Common myeloid progenitor, CD34-positive (primary cell): ENCODE results near the gene FBXW12.

Source experiments
- CTCF ChIA-PET: fragments of 350-600 bp; sonication (Branson Sonifier 250); formaldehyde crosslinking; loops from one replicate; lab custom pipeline; 2021; ENCODE audit warnings: antibody characterized with exemption; lab: Charles Lee
- POLR2A ChIA-PET: fragments of 350-600 bp; sonication (Branson Sonifier 250); formaldehyde crosslinking; loops from one replicate; lab custom pipeline; 2021; ENCODE audit warnings: antibody characterized with exemption; lab: Charles Lee
- DNase-seq, 3 donors: peaks; one replicate each; pipeline versions ENCODE4 v3.0.0 to v3.0.0-alpha.2; 2013
- H3K27ac ChIP-seq, 2 experiments: 1 replicate in 1 of 2; 2 replicates in 1 of 2; pipeline ENCODE4 v1.7.0; 2013; ENCODE audit warnings: inconsistent platforms in 2 of 2, low read length in 2 of 2, mild to moderate bottlenecking in 2 of 2, low read depth in 1 of 2, moderate library complexity in 1 of 2; ENCODE audit not compliant: severe bottlenecking in 2 of 2, insufficient read depth in 1 of 2, poor library complexity in 1 of 2
- H3K27me3 ChIP-seq, 5 experiments: replicated peaks in 2 of 5; 1 replicate in 3 of 5; 2 replicates in 2 of 5; pipeline versions ENCODE4 v1.6.1 to v1.7.0; 2013; ENCODE audit warnings: low read length in 4 of 5, mild to moderate bottlenecking in 2 of 5, moderate library complexity in 2 of 5, inconsistent platforms in 1 of 5; ENCODE audit not compliant: insufficient read depth in 5 of 5, control insufficient read depth in 4 of 5
- H3K36me3 ChIP-seq, 4 experiments: 1 replicate in 2 of 4; 2 replicates in 2 of 4; pipeline versions ENCODE4 v1.6.1 to v1.7.0; 2013; ENCODE audit warnings: low read length in 3 of 4, control low read depth in 1 of 4, mild to moderate bottlenecking in 1 of 4; ENCODE audit not compliant: control insufficient read depth in 4 of 4, insufficient read depth in 4 of 4
- H3K4me1 ChIP-seq, 4 experiments: 1 replicate in 3 of 4; 2 replicates in 1 of 4; pipeline versions ENCODE4 v1.6.1 to v1.7.1; 2013; ENCODE audit warnings: low read length in 3 of 4, mild to moderate bottlenecking in 3 of 4, control low read depth in 1 of 4, inconsistent platforms in 1 of 4, moderate library complexity in 1 of 4; ENCODE audit not compliant: control insufficient read depth in 4 of 4, insufficient read depth in 4 of 4; ENCODE audit errors: control extremely low read depth in 1 of 4
- H3K4me3 ChIP-seq, 7 experiments: 1 replicate in 4 of 7; 2 replicates in 3 of 7; pipeline versions ENCODE4 v1.5.1 to v1.7.0; 2013; ENCODE audit warnings: mild to moderate bottlenecking in 7 of 7, low read length in 6 of 7, moderate library complexity in 6 of 7, inconsistent platforms in 2 of 7, low read depth in 2 of 7, control low read depth in 1 of 7; ENCODE audit not compliant: insufficient read depth in 4 of 7, control insufficient read depth in 1 of 7; ENCODE audit errors: extremely low read depth in 1 of 7
- H3K9me3 ChIP-seq, 5 experiments: 1 replicate in 4 of 5; 2 replicates in 1 of 5; pipeline versions ENCODE4 v1.6.1 to v1.7.1; 2013; ENCODE audit warnings: low read length in 4 of 5, mild to moderate bottlenecking in 2 of 5, inconsistent platforms in 1 of 5, low read depth in 1 of 5, moderate library complexity in 1 of 5; ENCODE audit not compliant: control insufficient read depth in 4 of 5, insufficient read depth in 2 of 5; ENCODE audit errors: control extremely low read depth in 1 of 5
- WGBS: methylation state at CpG from one replicate; pipeline ENCODE4 v1.1.5; 2013; ENCODE audit not compliant: insufficient coverage; 5-methylcytosine and 5-hydroxymethylcytosine counted together

The FBXW12 gene

GRCh38 chr3:48441940-48442339, 69.9 kb downstream of the FBXW12 start:
- CTCF ChIA-PET = interaction anchor here (0.6 to 1.0 kb wide), 4 partner anchors 25 to 180 kb away, joined by 3 to 4 read pairs (median 3); partner anchors contain the start of gene TMEM89
- Histone ChIP-seq H3K9me3 (no peaks in the 10 kb centered on the region), H3K27me3 (no peaks in the 10 kb centered on the region), H3K4me1 (peaks cover 14 to 41% (median 25%) of the 10 kb centered on the region in 4 experiments), H3K4me3 (peak overlapping the region in 2 of 7 experiments; percentile 84 to 95), H3K36me3 (peaks cover 4 to 23% (median 14%) of the 10 kb centered on the region in 4 experiments), H3K27ac (peak overlapping the region in 1 of 2 experiments; percentile 88)
- POLR2A ChIA-PET = no interaction called here
- DNase-seq = no peak
- WGBS = 83% methylated on average over 4 of the region's 6 CpGs
